Brain microvascular endothelial cell (primary cell): ENCODE measurements around the gene PLCG2.
A peak's percentile ranks its signal among the peaks of the same experiment; 100 is the strongest.

Experiments
- DNase-seq: peaks from one replicate; pipeline ENCODE4 v3.0.0-alpha.2; 2020
- H3K27ac ChIP-seq: fragments of 250-450 bp; sonication (Bioruptor Pico); 2 replicates; pipeline ENCODE4 v1.5.1; 2020; ENCODE audit warnings: mild to moderate bottlenecking, moderate library complexity
- H3K27me3 ChIP-seq: fragments of 250-450 bp; sonication (Bioruptor Pico); replicated peaks from 2 replicates; pipeline ENCODE4 v1.5.1; 2020; ENCODE audit warnings: mild to moderate bottlenecking
- H3K36me3 ChIP-seq: fragments of 250-450 bp; sonication (Bioruptor Pico); replicated peaks from 2 replicates; pipeline ENCODE4 v1.5.1; 2020; ENCODE audit warnings: mild to moderate bottlenecking
- H3K4me3 ChIP-seq: 2 replicates; pipeline ENCODE4 v1.5.1; 2011; ENCODE audit warnings: low read depth, mild to moderate bottlenecking, control low read depth, low read length, moderate library complexity
- in situ Hi-C: cut with HindIII; loops from 2 replicates; pipeline ENCODE4 v1.10.0; 2017; ENCODE audit warnings: low sequenced_read_pairs, low pct_ligation_motif_present
- TF ChIP-seq, protein P1 (sequence below): IDR thresholded peaks from 2 replicates; pipeline ENCODE4 v1.5.1; 2011; ENCODE audit warnings: low read depth, mild to moderate bottlenecking, moderate library complexity, low read length, control low read depth, inconsistent platforms; ENCODE audit errors: missing control alignments

PLCG2 gene

DNA sequence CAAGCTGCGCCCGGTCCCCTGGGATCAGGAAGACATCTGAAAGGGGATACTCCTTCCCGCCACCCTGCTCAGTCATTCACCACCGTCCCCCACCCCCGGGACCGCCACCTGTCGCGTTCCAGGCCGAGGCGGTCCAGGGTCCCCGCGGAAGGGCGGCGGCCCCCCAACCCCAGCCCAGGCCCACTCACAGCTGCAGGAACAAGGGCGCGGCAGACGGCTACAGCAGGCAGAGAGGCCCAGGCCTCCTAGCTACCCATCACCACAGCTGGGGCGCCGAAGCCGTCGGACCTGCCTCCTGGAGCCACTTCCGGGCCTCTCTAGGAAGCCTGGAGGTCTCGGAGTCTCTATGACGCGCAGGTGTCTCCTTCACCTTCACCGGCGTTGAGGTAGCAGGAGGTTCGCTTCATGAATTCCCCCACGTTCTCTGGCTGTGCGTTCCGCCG, 232.1 kb downstream of the PLCG2 start, which contains the start of gene SDR42E1:
TSS of gene SDR42E1 (minus strand) at position 272 of the 443 bp plus-strand sequence. CDS start 10,612 bp downstream, outside the sequence.
- Histone ChIP-seq H3K36me3 (no peaks in the 10 kb centered on the region), H3K27me3 (peaks cover 3% of the 10 kb centered on the region), H3K4me3 (peak within 1 kb of the TSS; percentile 39), H3K27ac (no peak within 1 kb of the TSS)
- in situ Hi-C loops, result no loop called here
- DNase-seq, result no peak
- TF ChIP-seq, protein P1, sequence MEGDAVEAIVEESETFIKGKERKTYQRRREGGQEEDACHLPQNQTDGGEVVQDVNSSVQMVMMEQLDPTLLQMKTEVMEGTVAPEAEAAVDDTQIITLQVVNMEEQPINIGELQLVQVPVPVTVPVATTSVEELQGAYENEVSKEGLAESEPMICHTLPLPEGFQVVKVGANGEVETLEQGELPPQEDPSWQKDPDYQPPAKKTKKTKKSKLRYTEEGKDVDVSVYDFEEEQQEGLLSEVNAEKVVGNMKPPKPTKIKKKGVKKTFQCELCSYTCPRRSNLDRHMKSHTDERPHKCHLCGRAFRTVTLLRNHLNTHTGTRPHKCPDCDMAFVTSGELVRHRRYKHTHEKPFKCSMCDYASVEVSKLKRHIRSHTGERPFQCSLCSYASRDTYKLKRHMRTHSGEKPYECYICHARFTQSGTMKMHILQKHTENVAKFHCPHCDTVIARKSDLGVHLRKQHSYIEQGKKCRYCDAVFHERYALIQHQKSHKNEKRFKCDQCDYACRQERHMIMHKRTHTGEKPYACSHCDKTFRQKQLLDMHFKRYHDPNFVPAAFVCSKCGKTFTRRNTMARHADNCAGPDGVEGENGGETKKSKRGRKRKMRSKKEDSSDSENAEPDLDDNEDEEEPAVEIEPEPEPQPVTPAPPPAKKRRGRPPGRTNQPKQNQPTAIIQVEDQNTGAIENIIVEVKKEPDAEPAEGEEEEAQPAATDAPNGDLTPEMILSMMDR, result no peak
